KMS-11 (cell line): ENCODE results near the gene PRPF8.

Experiments used
- H2AFZ ChIP-seq: fragments of 200-600 bp; sonication (generic); 2 replicates; pipeline ENCODE4 v1.6.1; 2016; ENCODE audit warnings: antibody characterized with exemption, mixed run types, low read depth
- H3K27ac ChIP-seq: fragments of 200-600 bp; sonication (generic); 2 replicates; pipeline ENCODE4 v1.6.1; 2016; ENCODE audit warnings: mild to moderate bottlenecking, mixed run types
- H3K27me3 ChIP-seq: fragments of 200-600 bp; sonication (generic); 2 replicates; pipeline ENCODE4 v1.6.1; 2017; ENCODE audit warnings: mild to moderate bottlenecking, low read depth, mixed run types, moderate library complexity; ENCODE audit not compliant: insufficient read depth
- H3K36me3 ChIP-seq: fragments of 200-600 bp; sonication (generic); 2 replicates; pipeline ENCODE4 v1.6.1; 2017; ENCODE audit warnings: mild to moderate bottlenecking, mixed run types; ENCODE audit not compliant: insufficient read depth
- H3K4me1 ChIP-seq: fragments of 200-600 bp; sonication (generic); 2 replicates; pipeline ENCODE4 v1.6.1; 2016; ENCODE audit warnings: mild to moderate bottlenecking, low read depth, mixed run types; ENCODE audit not compliant: poor library complexity, severe bottlenecking
- H3K4me2 ChIP-seq: fragments of 200-600 bp; sonication (generic); 2 replicates; pipeline ENCODE4 v1.7.0; 2016; ENCODE audit warnings: mild to moderate bottlenecking, mixed run types
- H3K4me3 ChIP-seq: fragments of 200-600 bp; sonication (generic); IDR thresholded peaks from 2 replicates; pipeline ENCODE4 v1.6.1; 2017; ENCODE audit warnings: low read depth, low read length, mixed read lengths; ENCODE audit not compliant: insufficient read depth
- H3K79me2 ChIP-seq: fragments of 200-600 bp; sonication (generic); 2 replicates; pipeline ENCODE4 v1.6.1; 2016; ENCODE audit warnings: low read depth, mixed run types; ENCODE audit not compliant: insufficient read depth
- H3K9ac ChIP-seq: fragments of 200-600 bp; sonication (generic); 2 replicates; pipeline ENCODE4 v1.6.1; 2016; ENCODE audit warnings: mild to moderate bottlenecking, mixed run types
- H4K20me1 ChIP-seq: fragments of 200-600 bp; sonication (generic); 2 replicates; pipeline ENCODE4 v1.6.1; 2016; ENCODE audit warnings: mild to moderate bottlenecking, mixed run types; ENCODE audit not compliant: insufficient read depth
- TF ChIP-seq, protein P1 (sequence below): fragments of 200-600 bp; sonication (generic); conservative IDR thresholded peaks from 2 replicates; pipeline ENCODE4 v1.6.1; 2017; ENCODE audit warnings: low read depth, mild to moderate bottlenecking, antibody characterized with exemption, low read length, moderate library complexity, mixed read lengths

Gene PRPF8

DNA sequence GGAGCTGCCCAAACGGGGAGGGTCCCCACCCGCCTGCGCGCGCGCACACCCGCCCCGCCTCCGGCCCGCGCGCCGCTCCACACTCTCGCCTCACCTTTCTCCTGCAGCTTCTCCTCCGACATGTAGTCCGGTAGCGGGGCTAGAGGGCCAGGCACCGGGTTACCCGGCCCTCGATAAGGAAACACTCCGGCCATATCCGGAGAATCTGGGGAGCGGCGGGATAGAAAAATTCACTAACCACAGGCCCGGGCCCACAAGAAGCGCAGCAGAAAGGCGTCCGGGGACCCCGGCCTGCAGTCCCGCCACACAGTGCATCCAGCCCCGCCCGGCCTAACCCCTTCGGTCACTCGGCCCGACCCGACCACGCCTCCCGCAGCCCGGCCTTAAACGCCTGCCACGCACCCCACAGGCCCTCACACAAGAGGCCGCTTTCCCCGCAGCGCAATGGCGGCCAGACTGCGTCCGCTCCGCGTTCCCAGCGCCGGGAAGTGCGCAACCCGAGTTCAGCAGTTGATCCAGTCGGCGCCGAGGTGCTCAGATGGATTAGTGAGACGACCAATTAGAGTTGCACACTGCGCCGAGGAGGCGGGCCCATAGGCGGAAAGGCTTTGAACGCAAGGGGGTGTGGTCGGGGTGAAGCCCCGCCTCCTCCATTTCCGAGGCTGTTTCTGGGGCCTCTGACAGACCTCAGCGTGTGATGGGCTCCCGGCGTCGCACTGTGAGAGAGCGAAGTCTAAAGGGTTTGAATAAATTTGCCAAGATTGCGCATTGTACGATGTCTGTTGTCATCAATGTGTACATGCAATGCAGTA lies at the start of gene PRPF8:
TSS of gene PRPF8 (minus strand) at position 490 of the 812 bp plus-strand sequence. CDS start at position 194, 296 bp downstream.
- TF ChIP-seq, protein P1, sequence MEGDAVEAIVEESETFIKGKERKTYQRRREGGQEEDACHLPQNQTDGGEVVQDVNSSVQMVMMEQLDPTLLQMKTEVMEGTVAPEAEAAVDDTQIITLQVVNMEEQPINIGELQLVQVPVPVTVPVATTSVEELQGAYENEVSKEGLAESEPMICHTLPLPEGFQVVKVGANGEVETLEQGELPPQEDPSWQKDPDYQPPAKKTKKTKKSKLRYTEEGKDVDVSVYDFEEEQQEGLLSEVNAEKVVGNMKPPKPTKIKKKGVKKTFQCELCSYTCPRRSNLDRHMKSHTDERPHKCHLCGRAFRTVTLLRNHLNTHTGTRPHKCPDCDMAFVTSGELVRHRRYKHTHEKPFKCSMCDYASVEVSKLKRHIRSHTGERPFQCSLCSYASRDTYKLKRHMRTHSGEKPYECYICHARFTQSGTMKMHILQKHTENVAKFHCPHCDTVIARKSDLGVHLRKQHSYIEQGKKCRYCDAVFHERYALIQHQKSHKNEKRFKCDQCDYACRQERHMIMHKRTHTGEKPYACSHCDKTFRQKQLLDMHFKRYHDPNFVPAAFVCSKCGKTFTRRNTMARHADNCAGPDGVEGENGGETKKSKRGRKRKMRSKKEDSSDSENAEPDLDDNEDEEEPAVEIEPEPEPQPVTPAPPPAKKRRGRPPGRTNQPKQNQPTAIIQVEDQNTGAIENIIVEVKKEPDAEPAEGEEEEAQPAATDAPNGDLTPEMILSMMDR, result no peak
- Histone ChIP-seq H3K4me1 (peaks cover 11% of the 10 kb centered on the region), H4K20me1 (no peaks in the 10 kb centered on the region), H3K36me3 (peaks cover 9% of the 10 kb centered on the region; the same call in 1 of the 2 replicates), H3K4me3 (no peak within 1 kb of the TSS), H3K4me2 (peak within 1 kb of the TSS; percentile 93), H3K79me2 (peaks cover 25% of the 10 kb centered on the region), H3K9ac (peak within 1 kb of the TSS; percentile 69), H3K27me3 (no peaks in the 10 kb centered on the region), H2AFZ (peak within 1 kb of the TSS; percentile 87), H3K27ac (peak within 1 kb of the TSS; percentile 55)

DNA sequence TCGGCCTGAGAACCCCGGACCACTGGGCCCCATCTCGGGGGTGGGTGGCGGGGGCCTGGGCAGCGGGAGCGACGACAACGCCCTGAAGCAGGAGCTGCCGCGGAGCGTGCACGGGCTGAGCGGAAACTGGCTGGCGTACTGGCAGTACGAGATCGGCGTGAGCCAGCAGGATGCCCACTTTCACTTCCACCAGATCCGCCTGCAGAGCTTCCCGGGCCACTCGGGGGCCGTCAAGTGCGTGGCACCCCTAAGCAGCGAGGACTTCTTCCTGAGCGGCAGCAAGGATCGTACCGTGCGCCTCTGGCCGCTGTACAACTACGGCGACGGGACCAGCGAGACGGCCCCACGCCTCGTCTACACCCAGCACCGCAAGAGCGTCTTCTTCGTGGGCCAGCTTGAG lies 49.1 kb upstream of the PRPF8 start:
- no peaks in the 10 kb centered on the region for H3K36me3 ChIP-seq
- H3K9ac ChIP-seq, result no peak overlapping the region
- H3K27ac ChIP-seq, result no peak overlapping the region
- H3K4me1 ChIP-seq, result peaks cover 21% of the 10 kb centered on the region
- no peak overlapping the region for H3K4me2 ChIP-seq
- H3K4me3 ChIP-seq, result no peak overlapping the region
- H2AFZ ChIP-seq, result no peak overlapping the region
- TF ChIP-seq, protein P1, result no peak
- no peaks in the 10 kb centered on the region for H4K20me1 ChIP-seq
- H3K79me2 ChIP-seq, result no peaks in the 10 kb centered on the region
- no peaks in the 10 kb centered on the region for H3K27me3 ChIP-seq

DNA sequence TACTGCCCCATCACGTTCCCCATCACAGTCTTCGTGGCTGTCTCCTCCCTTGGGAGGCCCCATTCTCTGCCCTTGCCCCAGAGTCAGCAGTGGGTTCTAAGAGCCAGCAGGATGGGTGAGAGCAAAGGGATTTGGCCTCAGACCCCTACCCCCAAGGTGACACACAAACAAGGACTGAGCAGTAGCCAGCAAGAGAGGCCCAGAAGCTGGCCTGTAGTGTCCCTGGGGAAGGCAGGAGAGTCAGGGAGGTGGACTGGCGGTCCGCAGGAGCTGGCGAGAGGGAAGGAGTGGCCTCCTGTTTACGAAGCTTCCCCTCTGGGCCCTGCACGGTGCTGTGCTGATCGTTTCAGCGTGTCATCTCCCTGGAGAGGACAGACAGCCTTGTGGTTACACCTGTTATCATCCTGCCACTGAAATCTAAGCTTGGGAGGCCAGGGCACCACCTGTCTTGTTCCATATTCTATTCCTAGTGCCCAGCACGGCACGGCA lies 48.2 kb upstream of the PRPF8 start:
- Histone ChIP-seq H3K27me3 (no peaks in the 10 kb centered on the region), H3K9ac (no peak overlapping the region), H3K36me3 (no peaks in the 10 kb centered on the region), H3K4me3 (no peak overlapping the region), H3K4me1 (peaks cover 21% of the 10 kb centered on the region), H3K27ac (no peak overlapping the region), H2AFZ (no peak overlapping the region), H3K4me2 (no peak overlapping the region), H3K79me2 (no peaks in the 10 kb centered on the region), H4K20me1 (no peaks in the 10 kb centered on the region)
- TF ChIP-seq, protein P1, result no peak

DNA sequence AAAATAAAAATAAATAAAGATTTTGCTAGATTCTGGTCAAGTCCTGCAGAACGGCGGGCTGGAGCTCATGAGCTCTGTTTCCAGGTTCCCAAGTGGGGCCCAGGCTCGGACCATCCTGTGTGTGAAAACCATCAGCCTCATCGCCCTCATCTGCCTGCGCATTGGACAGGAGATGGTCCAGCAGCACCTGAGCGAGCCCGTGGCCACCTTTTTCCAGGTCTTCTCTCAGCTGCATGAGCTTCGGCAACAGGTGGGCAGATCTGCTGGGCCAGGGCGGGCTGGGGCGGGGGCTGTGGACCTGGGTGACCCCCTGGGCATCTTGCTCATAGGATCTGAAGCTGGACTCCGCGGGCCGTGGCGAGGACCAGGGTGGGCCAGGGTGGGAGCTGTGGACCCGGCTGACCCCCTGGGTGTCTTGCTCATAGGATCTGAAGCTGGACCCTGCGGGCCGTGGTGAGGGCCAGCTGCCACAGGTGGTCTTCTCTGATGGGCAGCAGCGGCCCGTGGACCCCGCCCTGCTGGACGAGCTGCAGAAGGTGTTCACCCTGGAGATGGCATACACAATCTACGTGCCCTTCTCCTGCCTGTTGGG lies 47.7 kb upstream of the PRPF8 start:
- Histone ChIP-seq H3K4me3 (no peak overlapping the region), H2AFZ (no peak overlapping the region), H3K4me2 (no peak overlapping the region), H3K9ac (no peak overlapping the region), H3K4me1 (peaks cover 18% of the 10 kb centered on the region), H3K36me3 (no peaks in the 10 kb centered on the region), H3K27me3 (no peaks in the 10 kb centered on the region), H3K27ac (no peak overlapping the region), H4K20me1 (no peaks in the 10 kb centered on the region), H3K79me2 (no peaks in the 10 kb centered on the region)
- TF ChIP-seq, protein P1, result no peak
